ENCODE results near the gene FZD10.

GRCh38 chr12:130181211-130181610 lies 18.9 kb downstream of the FZD10 start:
- no peak for TF ChIP-seq EZH2 (IDR thresholded peaks at IDR 0.05; ENCODE audit: low read depth, low read length, severe bottlenecking)
- TF ChIP-seq CTCF (IDR thresholded peaks at IDR 0.05; ENCODE audit: control extremely low read depth in 1 of 3, insufficient read depth in 1 of 3, low read depth in 1 of 3, low read length in 3 of 3) = no peak
- no peak for TF ChIP-seq TCF12 (IDR thresholded peaks at IDR 0.05; ENCODE audit: low read depth, low read length)
- no peak for TF ChIP-seq PHF8 (conservative IDR thresholded peaks at IDR 0.05; ENCODE audit: low read depth, low read length)
- no peak for TF ChIP-seq POLR2A (IDR thresholded peaks at IDR 0.05; ENCODE audit: control extremely low read depth in 1 of 2, low read depth in 2 of 2, low read length in 2 of 2)
